ENCODE data around the gene OTUB1. TPM values are rescaled to one million over a fixed set of nuclear protein-coding genes. Genes with fewer than 3 reads are reported as not detected.

Gene OTUB1
- total and polyA plus RNA-seq, 2 of the 13 experiments (the other 11 are each of a cell fraction or from before 2014, with no cell fraction given): 58.8 to 130 TPM

DNA sequence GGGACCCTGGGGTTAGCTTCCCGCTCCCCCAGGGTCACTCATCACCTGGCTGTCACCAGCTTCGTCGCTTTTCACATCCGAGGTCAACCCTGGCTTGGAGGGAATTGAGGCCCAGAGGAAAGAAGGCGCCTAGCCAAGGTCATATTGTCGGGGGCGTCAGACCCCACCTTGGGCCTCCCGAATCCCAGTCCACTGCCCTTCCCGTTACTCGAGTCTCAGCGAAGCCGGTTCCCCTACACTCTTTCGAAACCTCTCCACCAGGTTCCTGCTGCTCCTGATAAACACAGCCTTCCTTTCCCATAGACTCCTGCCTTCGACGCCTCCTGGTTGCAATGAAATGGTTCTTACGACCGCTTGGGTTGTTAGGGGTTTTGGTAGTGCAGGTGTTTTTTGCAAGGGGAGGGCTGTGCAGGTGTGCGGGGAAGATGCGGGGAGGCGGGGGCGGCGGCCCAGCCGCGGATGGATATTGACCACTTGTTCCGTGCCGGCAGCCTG, 46.8 kb upstream of the OTUB1 start:
- peak overlapping the region; percentile 70 for H3K27ac ChIP-seq (ENCODE audit: extremely low read length, insufficient read depth, low read length)
- BruUV-seq (replicated peaks): no TSS peak
- H3K4me1 ChIP-seq (ENCODE audit: insufficient read depth, low read length): peaks cover 48% of the 10 kb centered on the region
- H3K36me3 ChIP-seq (replicated peaks in 1 of 2; ENCODE audit: control insufficient read depth in 1 of 2, insufficient read depth in 2 of 2, low read length in 2 of 2): no peaks in the 10 kb centered on the region
- no peaks in the 10 kb centered on the region for H3K9me3 ChIP-seq (ENCODE audit: low read length)
- no peak for DNase-seq (ENCODE audit: low spot score)
- POLR2A ChIA-PET: interaction anchor here (0.6 to 0.9 kb wide), 2 partner anchors 16 to 35 kb away, joined by 3 read pairs; partner anchors contain the start of gene COX8A
- peak overlapping the region; percentile 78 to 94 (median 82) for H3K4me3 ChIP-seq (replicated peaks in 1 of 3; ENCODE audit: insufficient read depth in 1 of 3, low read depth in 2 of 3, low read length in 3 of 3)
- peak overlapping the region; percentile 77 for H3K4me2 ChIP-seq (ENCODE audit: low read depth, low read length)
- no peak for FAIRE-seq
- H3K27me3 ChIP-seq (ENCODE audit: control insufficient read depth in 1 of 2, insufficient read depth in 2 of 2, low read length in 2 of 2): no peaks in the 10 kb centered on the region; a peak in 1 of 5 replicates
- CTCF ChIA-PET (ENCODE audit: low intra/inter-chr PET ratio, low total read pairs): no interaction called here
- peak overlapping the region; percentile 86 for H3K9ac ChIP-seq (ENCODE audit: insufficient read depth, low read depth, low read length)
- in situ Hi-C loops (cut with HindIII; ENCODE audit: extremely low pct_ligation_motif_present, low pct_unique_long_range_greater_than_20kb): no loop called here
- intact Hi-C loops (cut with micrococcal nuclease; ENCODE audit: unreplicated experiment): loop anchor here (2.0 kb wide), 1 partner anchor 23 kb away; the partner anchor contains the start of gene RCOR2
- H4K20me1 ChIP-seq (ENCODE audit: insufficient read depth, low read length): no peaks in the 10 kb centered on the region
- ATAC-seq: peak; percentile 3; the same call in 1 of the 3 replicates
- H3K79me2 ChIP-seq (ENCODE audit: insufficient read depth, low read length): peaks cover 37% of the 10 kb centered on the region
- H2AFZ ChIP-seq (ENCODE audit: low read length): no peak overlapping the region
- 3% methylated on average over 25 of the region's 26 CpGs for WGBS (ENCODE audit: low lambda C conversion rate)
- TF ChIP-seq ZFX (CRISPR knock-in tag; IDR thresholded peaks at IDR 0.05; ENCODE audit: low read depth) (peak; percentile 36; the same call in 1 of the 2 replicates), ZNF816 (CRISPR knock-in tag; IDR thresholded peaks at IDR 0.05; ENCODE audit: borderline replicate concordance) (peak; percentile 23; the same call in 1 of the 2 replicates), SAP130 (CRISPR knock-in tag; IDR thresholded peaks at IDR 0.05; ENCODE audit: low read depth) (peak; percentile 51; the same call in 1 of the 2 replicates), MIER3 (CRISPR knock-in tag; IDR thresholded peaks at IDR 0.05; ENCODE audit: borderline replicate concordance) (no peak), GRHL1 (CRISPR knock-in tag; conservative IDR thresholded peaks at IDR 0.05) (no peak), SNAI1 (CRISPR knock-in tag; IDR thresholded peaks at IDR 0.05; ENCODE audit: borderline replicate concordance) (0 out of 2 replicates have a peak, but pooled peaks have one; percentile 54), MED8 (CRISPR knock-in tag; IDR thresholded peaks at IDR 0.05; ENCODE audit: insufficient replicate concordance) (peak; percentile 26), KDM5A (IDR thresholded peaks at IDR 0.05; ENCODE audit: borderline replicate concordance, low read length) (peak; percentile 44; the same call in 1 of the 2 replicates), EP300 (IDR thresholded peaks at IDR 0.05; ENCODE audit: low read depth in 2 of 2, low read length in 2 of 2) (no peak), EP300 (CRISPR knock-in tag; IDR thresholded peaks at IDR 0.05; ENCODE audit: borderline replicate concordance) (0 out of 2 replicates have a peak, but pooled peaks have one; percentile 2), ZNF331 (CRISPR knock-in tag; IDR thresholded peaks at IDR 0.05) (no peak), KDM5B (CRISPR knock-in tag; IDR thresholded peaks at IDR 0.05; ENCODE audit: borderline replicate concordance) (peak; percentile 16; the same call in 1 of the 2 replicates), TIGD3 (CRISPR knock-in tag; IDR thresholded peaks at IDR 0.05; ENCODE audit: borderline replicate concordance) (no peak), NR2C2 (CRISPR knock-in tag; IDR thresholded peaks at IDR 0.05; ENCODE audit: borderline replicate concordance) (peak; percentile 91)
- TF ChIP-seq, protein P1, sequence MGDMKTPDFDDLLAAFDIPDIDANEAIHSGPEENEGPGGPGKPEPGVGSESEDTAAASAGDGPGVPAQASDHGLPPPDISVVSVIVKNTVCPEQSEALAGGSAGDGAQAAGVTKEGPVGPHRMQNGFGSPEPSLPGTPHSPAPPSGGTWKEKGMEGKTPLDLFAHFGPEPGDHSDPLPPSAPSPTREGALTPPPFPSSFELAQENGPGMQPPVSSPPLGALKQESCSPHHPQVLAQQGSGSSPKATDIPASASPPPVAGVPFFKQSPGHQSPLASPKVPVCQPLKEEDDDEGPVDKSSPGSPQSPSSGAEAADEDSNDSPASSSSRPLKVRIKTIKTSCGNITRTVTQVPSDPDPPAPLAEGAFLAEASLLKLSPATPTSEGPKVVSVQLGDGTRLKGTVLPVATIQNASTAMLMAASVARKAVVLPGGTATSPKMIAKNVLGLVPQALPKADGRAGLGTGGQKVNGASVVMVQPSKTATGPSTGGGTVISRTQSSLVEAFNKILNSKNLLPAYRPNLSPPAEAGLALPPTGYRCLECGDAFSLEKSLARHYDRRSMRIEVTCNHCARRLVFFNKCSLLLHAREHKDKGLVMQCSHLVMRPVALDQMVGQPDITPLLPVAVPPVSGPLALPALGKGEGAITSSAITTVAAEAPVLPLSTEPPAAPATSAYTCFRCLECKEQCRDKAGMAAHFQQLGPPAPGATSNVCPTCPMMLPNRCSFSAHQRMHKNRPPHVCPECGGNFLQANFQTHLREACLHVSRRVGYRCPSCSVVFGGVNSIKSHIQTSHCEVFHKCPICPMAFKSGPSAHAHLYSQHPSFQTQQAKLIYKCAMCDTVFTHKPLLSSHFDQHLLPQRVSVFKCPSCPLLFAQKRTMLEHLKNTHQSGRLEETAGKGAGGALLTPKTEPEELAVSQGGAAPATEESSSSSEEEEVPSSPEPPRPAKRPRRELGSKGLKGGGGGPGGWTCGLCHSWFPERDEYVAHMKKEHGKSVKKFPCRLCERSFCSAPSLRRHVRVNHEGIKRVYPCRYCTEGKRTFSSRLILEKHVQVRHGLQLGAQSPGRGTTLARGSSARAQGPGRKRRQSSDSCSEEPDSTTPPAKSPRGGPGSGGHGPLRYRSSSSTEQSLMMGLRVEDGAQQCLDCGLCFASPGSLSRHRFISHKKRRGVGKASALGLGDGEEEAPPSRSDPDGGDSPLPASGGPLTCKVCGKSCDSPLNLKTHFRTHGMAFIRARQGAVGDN (CRISPR knock-in tag; IDR thresholded peaks at IDR 0.05): peak; percentile 32
